Neuronal stem cell (in vitro differentiated cells): ENCODE results near the gene CAMK1D.

Source experiments
- DNase-seq: peaks from one replicate; pipeline ENCODE4 v3.0.0-alpha.2; 2013; ENCODE audit warnings: low spot score
- H2AFZ ChIP-seq: one replicate; pipeline ENCODE4 v1.6.1; 2013; ENCODE audit warnings: mild to moderate bottlenecking, low read length, inconsistent platforms
- H2AK5ac ChIP-seq: 2 replicates; pipeline ENCODE4 v1.6.1; 2013; ENCODE audit warnings: low read depth, mild to moderate bottlenecking, inconsistent platforms, low read length, moderate library complexity, mixed read lengths
- H2BK120ac ChIP-seq: 2 replicates; pipeline ENCODE4 v1.6.1; 2013; ENCODE audit warnings: low read depth, mild to moderate bottlenecking, inconsistent platforms, low read length, moderate library complexity, mixed read lengths
- H2BK12ac ChIP-seq: one replicate; pipeline ENCODE4 v1.6.1; 2013; ENCODE audit warnings: low read length, inconsistent platforms
- H2BK15ac ChIP-seq: 2 replicates; pipeline ENCODE4 v1.6.1; 2013; ENCODE audit warnings: mild to moderate bottlenecking, low read length, inconsistent platforms, mixed read lengths
- H2BK5ac ChIP-seq: one replicate; pipeline ENCODE4 v1.6.1; 2013; ENCODE audit warnings: inconsistent platforms, mild to moderate bottlenecking, low read length, moderate library complexity
- H3K14ac ChIP-seq: one replicate; pipeline ENCODE4 v1.6.1; 2013; ENCODE audit warnings: low read length, inconsistent platforms
- H3K18ac ChIP-seq: 2 replicates; pipeline ENCODE4 v1.6.1; 2013; ENCODE audit warnings: low read length, inconsistent platforms
- H3K23ac ChIP-seq: 2 replicates; pipeline ENCODE4 v1.6.1; 2013; ENCODE audit warnings: low read depth, mild to moderate bottlenecking, mixed read lengths, low read length, inconsistent platforms; ENCODE audit not compliant: poor library complexity
- H3K27ac ChIP-seq: replicated peaks from 3 replicates; pipeline ENCODE4 v1.5.1; 2013; ENCODE audit warnings: low read length, inconsistent platforms
- H3K27me3 ChIP-seq, 3 experiments: 2 replicates each; pipeline ENCODE4 v1.6.1; 2013; ENCODE audit warnings: low read length in 3 of 3, mild to moderate bottlenecking in 2 of 3, inconsistent platforms in 1 of 3, low read depth in 1 of 3, mixed read lengths in 1 of 3, moderate library complexity in 1 of 3; ENCODE audit not compliant: control insufficient read depth in 3 of 3, insufficient read depth in 3 of 3
- H3K36me3 ChIP-seq, 2 donors: replicated peaks in 1 of 2; 2 replicates each; pipeline ENCODE4 v1.6.1; 2013; ENCODE audit warnings: low read length in 2 of 2; ENCODE audit not compliant: control insufficient read depth in 2 of 2, insufficient read depth in 2 of 2
- H3K4ac ChIP-seq: 2 replicates; pipeline ENCODE4 v1.6.1; 2013; ENCODE audit warnings: inconsistent platforms, mild to moderate bottlenecking, low read length, moderate library complexity
- H3K4me1 ChIP-seq, 2 donors: 1 replicate in 1 of 2; 2 replicates in 1 of 2; pipeline ENCODE4 v1.6.1; 2013; ENCODE audit warnings: low read length in 2 of 2, low read depth in 1 of 2; ENCODE audit not compliant: control insufficient read depth in 2 of 2, insufficient read depth in 1 of 2
- H3K4me2 ChIP-seq: one replicate; pipeline ENCODE4 v1.6.1; 2013; ENCODE audit warnings: mild to moderate bottlenecking, low read length, inconsistent platforms; ENCODE audit not compliant: insufficient read depth, poor library complexity, severe bottlenecking
- H3K4me3 ChIP-seq, 2 donors: 2 replicates each; pipeline ENCODE4 v1.5.1; 2013; ENCODE audit warnings: low read length in 2 of 2, mild to moderate bottlenecking in 2 of 2, inconsistent platforms in 1 of 2, moderate library complexity in 1 of 2
- H3K79me1 ChIP-seq: one replicate; pipeline ENCODE4 v1.6.1; 2013; ENCODE audit warnings: low read depth, mild to moderate bottlenecking, inconsistent platforms, low read length, moderate library complexity
- H3K9ac ChIP-seq: one replicate; pipeline ENCODE4 v1.6.1; 2013; ENCODE audit warnings: mild to moderate bottlenecking, low read depth, low read length, inconsistent platforms; ENCODE audit not compliant: poor library complexity
- H3K9me3 ChIP-seq, 2 donors: replicated peaks in 1 of 2; 2 replicates each; pipeline versions ENCODE3 to v1.6.1; 2013; ENCODE audit warnings: low read length in 2 of 2, mild to moderate bottlenecking in 2 of 2, inconsistent platforms in 1 of 2, low read depth in 1 of 2, mixed read lengths in 1 of 2, moderate library complexity in 1 of 2; ENCODE audit not compliant: control insufficient read depth in 2 of 2, insufficient read depth in 1 of 2
- H4K8ac ChIP-seq: one replicate; pipeline ENCODE4 v1.6.1; 2013; ENCODE audit warnings: low read depth, mild to moderate bottlenecking, inconsistent platforms, low read length, moderate library complexity
- H4K91ac ChIP-seq: one replicate; pipeline ENCODE4 v1.6.1; 2013; ENCODE audit warnings: low read length, low read depth, mild to moderate bottlenecking, inconsistent platforms; ENCODE audit not compliant: poor library complexity
- WGBS, 2 donors: extraction: QIAGEN DNeasy Blood & Tissue Kit; methylation state at CpG; one replicate each; pipeline ENCODE4 v1.1.7; 2013; ENCODE audit warnings: missing lambda C conversion rate in 2 of 2, mixed read lengths in 1 of 2; ENCODE audit not compliant: insufficient read length in 2 of 2, insufficient replicate concordance in 1 of 2; ENCODE audit errors: extremely low coverage in 2 of 2; 5-methylcytosine and 5-hydroxymethylcytosine counted together

Gene CAMK1D

DNA sequence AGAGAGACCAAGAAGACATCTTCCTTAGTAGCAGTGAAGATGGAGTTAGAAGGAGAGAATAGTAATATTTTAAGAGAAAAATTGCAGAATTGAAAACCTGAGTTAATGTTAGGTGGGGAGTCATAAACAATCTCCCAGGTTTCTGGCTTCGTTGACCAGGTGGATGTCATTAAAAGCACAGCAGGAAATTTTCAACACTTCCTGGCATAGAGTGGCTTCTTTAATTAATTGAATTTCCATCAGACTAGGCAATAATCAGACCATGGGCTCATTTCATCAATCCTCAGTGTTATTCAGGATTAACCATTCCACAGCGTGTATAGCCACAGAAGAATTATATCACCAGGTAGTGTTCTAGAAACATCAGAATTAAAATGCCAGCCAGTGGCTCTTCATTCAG lies 383.9 kb downstream of the CAMK1D start:
- no peak overlapping the region for H3K18ac ChIP-seq
- no peak overlapping the region for H2BK15ac ChIP-seq
- no peak overlapping the region for H3K4me2 ChIP-seq
- no peak overlapping the region for H2BK5ac ChIP-seq
- H3K4me3 ChIP-seq: no peak overlapping the region
- no CpG with 5 or more reads among the region's 2 CpGs for WGBS, 2 donors
- H4K8ac ChIP-seq: no peak overlapping the region
- no peak overlapping the region for H3K23ac ChIP-seq
- H3K36me3 ChIP-seq: no peaks in the 10 kb centered on the region
- peaks cover 0 to 1% of the 10 kb centered on the region in 2 donors for H3K4me1 ChIP-seq
- DNase-seq: no peak
- H3K4ac ChIP-seq: no peak overlapping the region
- H3K14ac ChIP-seq: no peak overlapping the region
- no peak overlapping the region for H2AFZ ChIP-seq
- no peaks in the 10 kb centered on the region for H3K79me1 ChIP-seq
- H3K9ac ChIP-seq: no peak overlapping the region
- no peak overlapping the region for H2BK12ac ChIP-seq
- H2BK120ac ChIP-seq: no peak overlapping the region
- H3K27me3 ChIP-seq: no peaks in the 10 kb centered on the region
- no peak overlapping the region for H2AK5ac ChIP-seq
- H3K27ac ChIP-seq: no peak overlapping the region
- no peak overlapping the region for H4K91ac ChIP-seq
- peaks cover 0 to 5% of the 10 kb centered on the region in 2 donors for H3K9me3 ChIP-seq

DNA sequence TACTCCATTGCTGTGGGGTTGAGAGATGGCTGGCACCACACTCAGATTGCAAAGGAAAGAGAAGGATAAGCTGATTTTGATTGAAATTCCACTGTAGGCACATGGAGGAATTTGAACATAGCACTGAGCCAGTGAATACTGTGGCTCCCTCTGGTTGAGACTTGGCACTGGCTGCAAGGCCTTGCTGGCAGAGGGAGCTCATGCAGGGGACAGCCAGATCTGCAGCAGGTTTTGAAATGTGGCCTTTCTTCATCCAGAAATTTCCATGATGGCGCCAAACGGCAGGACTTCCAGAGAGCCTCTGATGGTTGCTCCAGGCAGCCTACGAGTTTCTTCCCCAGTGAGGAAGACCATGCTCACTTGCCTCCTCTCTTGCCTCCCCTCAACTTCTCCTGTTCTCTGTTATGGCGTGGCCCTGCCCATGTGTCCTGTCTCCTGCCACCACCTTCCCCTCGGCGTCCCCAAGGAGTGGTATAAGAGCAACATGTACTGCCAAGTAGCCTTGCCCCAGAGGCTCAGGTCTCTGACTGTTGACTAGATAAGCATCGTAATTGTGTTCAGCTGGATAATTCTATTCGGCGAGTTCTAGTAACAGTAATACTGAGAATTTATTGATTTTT lies 386.6 kb downstream of the CAMK1D start:
- H3K79me1 ChIP-seq: no peaks in the 10 kb centered on the region
- no peak overlapping the region for H2AK5ac ChIP-seq
- no peaks in the 10 kb centered on the region for H3K36me3 ChIP-seq
- H3K4me2 ChIP-seq: no peak overlapping the region
- no peak overlapping the region for H3K18ac ChIP-seq
- no peak overlapping the region for H3K23ac ChIP-seq
- no peak for DNase-seq
- H3K27me3 ChIP-seq: no peaks in the 10 kb centered on the region
- WGBS, 2 donors: no CpG with 5 or more reads among the region's 9 CpGs
- no peak overlapping the region for H4K91ac ChIP-seq
- no peak overlapping the region for H2BK120ac ChIP-seq
- H2BK15ac ChIP-seq: no peak overlapping the region
- H3K9me3 ChIP-seq: peaks cover 0 to 5% of the 10 kb centered on the region in 2 donors
- no peak overlapping the region for H3K14ac ChIP-seq
- H2AFZ ChIP-seq: no peak overlapping the region
- no peak overlapping the region for H4K8ac ChIP-seq
- H3K27ac ChIP-seq: no peak overlapping the region
- no peak overlapping the region for H3K9ac ChIP-seq
- H3K4me1 ChIP-seq: peaks cover 0 to 1% of the 10 kb centered on the region in 2 donors
- H2BK5ac ChIP-seq: no peak overlapping the region
- no peak overlapping the region for H2BK12ac ChIP-seq
- no peak overlapping the region for H3K4ac ChIP-seq
- no peak overlapping the region for H3K4me3 ChIP-seq

DNA sequence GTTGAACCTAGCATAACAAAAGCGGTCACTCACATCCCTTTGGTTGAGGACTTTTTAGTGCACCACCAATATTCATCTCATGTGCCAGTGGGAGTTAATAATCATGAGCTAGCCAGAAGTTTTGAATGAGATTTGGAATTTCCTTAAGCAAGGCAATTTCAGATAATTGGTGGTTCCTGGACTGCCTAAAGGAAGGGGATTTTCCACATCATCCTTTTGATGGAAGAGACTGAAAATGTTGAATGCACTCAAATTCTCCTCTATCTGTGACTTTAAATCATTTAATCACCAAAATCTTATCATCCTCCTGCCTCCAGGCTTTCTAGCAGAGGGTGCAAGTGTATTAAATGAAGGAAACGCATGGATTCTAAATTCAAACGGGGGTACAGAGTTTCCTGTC lies 391.5 kb downstream of the CAMK1D start:
- Histone ChIP-seq H2AK5ac (no peak overlapping the region), H3K27me3 (no peaks in the 10 kb centered on the region), H3K4me1 (peaks cover 1 to 2% of the 10 kb centered on the region in 2 donors), H3K79me1 (no peaks in the 10 kb centered on the region), H2BK120ac (no peak overlapping the region), H3K4me2 (no peak overlapping the region), H2BK15ac (no peak overlapping the region), H4K91ac (no peak overlapping the region), H2AFZ (no peak overlapping the region), H4K8ac (no peak overlapping the region), H3K36me3 (no peaks in the 10 kb centered on the region), H2BK12ac (no peak overlapping the region), H3K9me3 (peaks cover 0 to 4% of the 10 kb centered on the region in 2 donors), H3K9ac (no peak overlapping the region), H3K23ac (no peak overlapping the region), H3K14ac (no peak overlapping the region), H3K27ac (no peak overlapping the region), H3K4ac (no peak overlapping the region), H3K18ac (no peak overlapping the region), H2BK5ac (no peak overlapping the region), H3K4me3 (no peak overlapping the region)
- DNase-seq: no peak
- WGBS, 2 donors: no CpG with 5 or more reads among the region's 3 CpGs

DNA sequence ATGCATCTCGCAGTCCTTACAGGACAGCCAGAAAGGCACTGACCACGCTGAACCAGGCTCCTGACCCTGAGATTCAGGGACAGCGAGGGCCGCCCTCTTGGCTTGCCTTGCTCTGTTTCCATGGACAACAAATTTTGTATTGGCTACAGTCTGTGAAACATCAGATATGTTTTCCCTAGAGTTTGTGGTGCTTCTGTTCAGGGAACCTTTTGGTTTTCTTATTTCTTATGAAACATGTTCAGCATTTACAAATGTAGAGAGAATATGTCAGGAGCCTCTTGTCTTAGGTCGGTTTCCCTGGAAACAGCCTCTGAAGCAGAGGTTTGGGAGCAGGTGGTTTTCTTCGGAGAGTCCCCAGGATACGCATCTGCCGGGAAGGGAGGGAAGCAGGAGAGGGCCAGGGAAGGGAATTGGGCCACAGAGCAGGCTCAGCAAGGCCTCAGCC lies 392.0 kb downstream of the CAMK1D start:
- Histone ChIP-seq H2BK15ac (no peak overlapping the region), H3K9me3 (no peaks in the 10 kb centered on the region), H3K18ac (no peak overlapping the region), H2BK120ac (no peak overlapping the region), H3K36me3 (no peaks in the 10 kb centered on the region), H3K4me1 (peaks cover 1 to 2% of the 10 kb centered on the region in 2 donors), H2AK5ac (no peak overlapping the region), H3K4me3 (no peak overlapping the region), H3K27ac (no peak overlapping the region), H4K8ac (no peak overlapping the region), H3K4ac (no peak overlapping the region), H3K79me1 (no peaks in the 10 kb centered on the region), H4K91ac (no peak overlapping the region), H3K4me2 (no peak overlapping the region), H2BK12ac (no peak overlapping the region), H3K14ac (no peak overlapping the region), H2AFZ (no peak overlapping the region), H2BK5ac (no peak overlapping the region), H3K27me3 (no peaks in the 10 kb centered on the region), H3K23ac (no peak overlapping the region), H3K9ac (no peak overlapping the region)
- WGBS, 2 donors: no CpG with 5 or more reads among the region's 8 CpGs
- no peak for DNase-seq
